KMS-11 (cell line): ENCODE results near the gene ZNF23.

Source experiments
- H2AFZ ChIP-seq: fragments of 200-600 bp; sonication (generic); 2 replicates; pipeline ENCODE4 v1.6.1; 2016; ENCODE audit warnings: antibody characterized with exemption, mixed run types, low read depth
- H3K27ac ChIP-seq: fragments of 200-600 bp; sonication (generic); 2 replicates; pipeline ENCODE4 v1.6.1; 2016; ENCODE audit warnings: mild to moderate bottlenecking, mixed run types
- H3K27me3 ChIP-seq: fragments of 200-600 bp; sonication (generic); 2 replicates; pipeline ENCODE4 v1.6.1; 2017; ENCODE audit warnings: mild to moderate bottlenecking, low read depth, mixed run types, moderate library complexity; ENCODE audit not compliant: insufficient read depth
- H3K36me3 ChIP-seq: fragments of 200-600 bp; sonication (generic); 2 replicates; pipeline ENCODE4 v1.6.1; 2017; ENCODE audit warnings: mild to moderate bottlenecking, mixed run types; ENCODE audit not compliant: insufficient read depth
- H3K4me1 ChIP-seq: fragments of 200-600 bp; sonication (generic); 2 replicates; pipeline ENCODE4 v1.6.1; 2016; ENCODE audit warnings: mild to moderate bottlenecking, low read depth, mixed run types; ENCODE audit not compliant: poor library complexity, severe bottlenecking
- H3K4me2 ChIP-seq: fragments of 200-600 bp; sonication (generic); 2 replicates; pipeline ENCODE4 v1.7.0; 2016; ENCODE audit warnings: mild to moderate bottlenecking, mixed run types
- H3K4me3 ChIP-seq: fragments of 200-600 bp; sonication (generic); IDR thresholded peaks from 2 replicates; pipeline ENCODE4 v1.6.1; 2017; ENCODE audit warnings: low read depth, low read length, mixed read lengths; ENCODE audit not compliant: insufficient read depth
- H3K79me2 ChIP-seq: fragments of 200-600 bp; sonication (generic); 2 replicates; pipeline ENCODE4 v1.6.1; 2016; ENCODE audit warnings: low read depth, mixed run types; ENCODE audit not compliant: insufficient read depth
- H3K9ac ChIP-seq: fragments of 200-600 bp; sonication (generic); 2 replicates; pipeline ENCODE4 v1.6.1; 2016; ENCODE audit warnings: mild to moderate bottlenecking, mixed run types
- H4K20me1 ChIP-seq: fragments of 200-600 bp; sonication (generic); 2 replicates; pipeline ENCODE4 v1.6.1; 2016; ENCODE audit warnings: mild to moderate bottlenecking, mixed run types; ENCODE audit not compliant: insufficient read depth
- TF ChIP-seq, protein P1 (sequence below): fragments of 200-600 bp; sonication (generic); conservative IDR thresholded peaks from 2 replicates; pipeline ENCODE4 v1.6.1; 2017; ENCODE audit warnings: low read depth, mild to moderate bottlenecking, antibody characterized with exemption, low read length, moderate library complexity, mixed read lengths

Gene ZNF23

DNA sequence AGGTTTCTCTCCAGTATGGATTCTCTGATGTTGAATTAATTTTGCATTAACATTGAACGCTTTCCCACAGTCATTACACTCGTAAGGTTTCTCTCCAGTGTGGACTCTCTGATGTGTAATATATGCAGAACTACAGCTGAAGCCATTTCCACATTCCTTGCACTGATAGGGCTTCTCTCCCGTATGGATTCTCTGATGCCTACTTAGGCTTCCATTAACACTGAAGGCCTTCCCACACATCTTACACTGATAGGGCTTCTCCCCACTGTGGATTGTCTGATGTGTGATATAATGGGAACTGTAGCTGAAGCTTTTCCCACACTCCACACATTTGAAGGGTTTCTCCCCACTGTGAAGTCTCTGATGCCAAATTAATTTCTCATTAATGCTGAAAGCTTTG lies 13.0 kb downstream of the ZNF23 start:
- no peak overlapping the region for H3K9ac ChIP-seq
- TF ChIP-seq, protein P1, sequence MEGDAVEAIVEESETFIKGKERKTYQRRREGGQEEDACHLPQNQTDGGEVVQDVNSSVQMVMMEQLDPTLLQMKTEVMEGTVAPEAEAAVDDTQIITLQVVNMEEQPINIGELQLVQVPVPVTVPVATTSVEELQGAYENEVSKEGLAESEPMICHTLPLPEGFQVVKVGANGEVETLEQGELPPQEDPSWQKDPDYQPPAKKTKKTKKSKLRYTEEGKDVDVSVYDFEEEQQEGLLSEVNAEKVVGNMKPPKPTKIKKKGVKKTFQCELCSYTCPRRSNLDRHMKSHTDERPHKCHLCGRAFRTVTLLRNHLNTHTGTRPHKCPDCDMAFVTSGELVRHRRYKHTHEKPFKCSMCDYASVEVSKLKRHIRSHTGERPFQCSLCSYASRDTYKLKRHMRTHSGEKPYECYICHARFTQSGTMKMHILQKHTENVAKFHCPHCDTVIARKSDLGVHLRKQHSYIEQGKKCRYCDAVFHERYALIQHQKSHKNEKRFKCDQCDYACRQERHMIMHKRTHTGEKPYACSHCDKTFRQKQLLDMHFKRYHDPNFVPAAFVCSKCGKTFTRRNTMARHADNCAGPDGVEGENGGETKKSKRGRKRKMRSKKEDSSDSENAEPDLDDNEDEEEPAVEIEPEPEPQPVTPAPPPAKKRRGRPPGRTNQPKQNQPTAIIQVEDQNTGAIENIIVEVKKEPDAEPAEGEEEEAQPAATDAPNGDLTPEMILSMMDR = no peak
- H3K4me2 ChIP-seq = no peak overlapping the region
- H2AFZ ChIP-seq = no peak overlapping the region
- no peaks in the 10 kb centered on the region for H3K79me2 ChIP-seq
- no peaks in the 10 kb centered on the region for H3K4me1 ChIP-seq
- H3K4me3 ChIP-seq = no peak overlapping the region
- H4K20me1 ChIP-seq = no peaks in the 10 kb centered on the region
- no peak overlapping the region for H3K27ac ChIP-seq
- no peaks in the 10 kb centered on the region for H3K27me3 ChIP-seq
- H3K36me3 ChIP-seq = 0 out of 2 replicates have a peak, but pooled peaks cover 3% of the 10 kb centered on the region

DNA sequence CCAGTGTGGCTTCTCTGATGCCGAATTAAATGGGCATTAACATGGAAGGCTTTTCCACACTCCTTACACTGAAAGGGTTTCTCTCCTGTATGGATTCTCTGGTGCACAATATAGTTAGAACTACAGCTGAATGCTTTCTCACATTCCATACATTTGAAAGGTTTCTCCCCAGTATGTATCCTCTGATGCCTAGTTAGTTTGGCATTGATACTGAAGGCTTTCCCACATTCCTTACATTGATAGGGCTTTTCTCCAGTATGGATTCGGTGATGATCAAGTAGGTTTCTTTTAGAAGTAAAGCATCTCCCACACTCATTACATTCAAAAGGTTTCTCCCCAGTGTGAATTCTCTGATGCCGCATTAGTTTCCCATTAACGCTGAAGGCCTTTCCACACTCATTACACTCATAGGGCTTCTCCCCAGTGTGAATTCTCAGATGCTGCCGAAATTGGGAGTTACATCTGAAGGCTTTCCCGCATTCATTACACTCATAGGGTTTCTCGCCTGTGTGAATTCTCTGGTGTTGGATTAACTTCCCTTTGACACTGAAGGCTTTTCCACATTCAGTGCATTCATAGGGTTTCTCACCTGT lies 13.7 kb downstream of the ZNF23 start:
- TF ChIP-seq, protein P1 = no peak
- no peak overlapping the region for H3K27ac ChIP-seq
- H4K20me1 ChIP-seq = no peaks in the 10 kb centered on the region
- no peak overlapping the region for H2AFZ ChIP-seq
- H3K4me1 ChIP-seq = no peaks in the 10 kb centered on the region
- H3K9ac ChIP-seq = no peak overlapping the region
- no peak overlapping the region for H3K4me2 ChIP-seq
- H3K36me3 ChIP-seq = 0 out of 2 replicates have a peak, but pooled peaks cover 3% of the 10 kb centered on the region
- no peaks in the 10 kb centered on the region for H3K79me2 ChIP-seq
- no peaks in the 10 kb centered on the region for H3K27me3 ChIP-seq
- H3K4me3 ChIP-seq = no peak overlapping the region

DNA sequence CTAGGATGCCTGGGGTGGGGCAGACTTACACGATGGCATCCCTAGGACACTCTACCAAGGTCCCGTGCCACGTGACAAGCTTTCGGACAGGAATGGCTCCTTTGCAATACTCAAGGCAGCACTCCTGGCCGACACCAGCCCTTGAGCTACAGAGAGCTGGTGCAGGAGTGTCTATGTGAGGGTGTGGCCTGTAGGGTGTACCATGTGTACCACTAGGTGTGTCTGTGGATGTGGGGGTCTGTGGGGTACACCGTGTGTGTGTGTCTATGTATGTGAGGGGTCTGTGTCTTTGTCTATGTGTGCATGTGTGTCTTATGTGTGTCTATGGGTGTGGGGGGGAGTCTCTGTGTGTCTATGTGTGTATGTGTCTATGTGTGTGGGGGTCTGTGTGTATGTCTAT lies 18.3 kb downstream of the ZNF23 start:
- Histone ChIP-seq H3K4me3 (no peak overlapping the region), H3K27me3 (no peaks in the 10 kb centered on the region), H3K9ac (no peak overlapping the region), H3K27ac (no peak overlapping the region), H2AFZ (no peak overlapping the region), H4K20me1 (no peaks in the 10 kb centered on the region), H3K36me3 (no peaks in the 10 kb centered on the region), H3K79me2 (no peaks in the 10 kb centered on the region), H3K4me1 (no peaks in the 10 kb centered on the region), H3K4me2 (no peak overlapping the region)
- TF ChIP-seq, protein P1 = no peak

DNA sequence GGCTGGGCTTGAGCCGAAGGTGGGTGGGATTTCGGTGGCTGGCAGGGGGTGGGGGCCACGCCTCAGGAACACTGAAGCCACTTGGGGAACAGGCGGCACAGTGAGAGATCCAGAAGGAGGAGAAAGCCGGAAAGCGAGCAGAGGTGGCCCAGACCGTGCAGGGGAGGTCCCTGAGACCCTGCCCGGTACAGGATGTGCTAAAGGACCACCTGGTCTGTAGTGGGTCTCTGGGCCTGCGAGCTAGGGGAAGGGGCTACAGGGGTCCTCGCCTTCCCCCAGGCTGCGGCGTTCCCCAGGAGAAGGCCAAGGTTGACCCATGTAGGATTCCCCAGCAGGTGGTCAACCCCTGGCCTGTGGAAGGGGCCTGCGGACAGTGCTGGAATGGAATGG lies 20.0 kb downstream of the ZNF23 start, which contains the start of gene TLE7:
Gene TLE7 (minus strand): TSS at position 4 of the 390 bp plus-strand sequence. CDS start 8,730 bp downstream, outside the sequence.
- TF ChIP-seq, protein P1 = no peak
- no peak within 1 kb of the TSS for H3K4me2 ChIP-seq
- no peak within 1 kb of the TSS for H3K9ac ChIP-seq
- H2AFZ ChIP-seq = no peak within 1 kb of the TSS
- H3K4me1 ChIP-seq = no peaks in the 10 kb centered on the region
- H3K79me2 ChIP-seq = no peaks in the 10 kb centered on the region
- H4K20me1 ChIP-seq = no peaks in the 10 kb centered on the region
- H3K4me3 ChIP-seq = no peak within 1 kb of the TSS
- no peaks in the 10 kb centered on the region for H3K36me3 ChIP-seq
- H3K27ac ChIP-seq = no peak within 1 kb of the TSS
- no peaks in the 10 kb centered on the region for H3K27me3 ChIP-seq
